Right lobe of liver (tissue), 6 donors: ENCODE results near the gene TBC1D5. TPM values are rescaled to one million over a fixed set of nuclear protein-coding genes. Genes with fewer than 3 reads are reported as not detected.

Experiments
- ATAC-seq, 4 donors: fragments of 200-7000 bp; cut with Tn5 transposase; one replicate each; pipeline ENCODE4 v1.9.1; 2020; ENCODE audit warnings: mild to moderate bottlenecking in 4 of 4, moderate library complexity in 4 of 4
- DNase-seq, 3 donors: peaks; one replicate each; pipeline ENCODE4 v3.0.0-alpha.2; 2020
- H3K27ac ChIP-seq, 3 donors: fragments of 200-600 bp; one replicate each; pipeline ENCODE4 v1.8.0; 2022
- H3K27me3 ChIP-seq, 2 donors: fragments of 200-600 bp; one replicate each; pipeline ENCODE4 v1.8.0; 2022
- H3K36me3 ChIP-seq, 4 donors: fragments of 200-600 bp; sonication (generic) in 1 of 4; one replicate each; pipeline versions ENCODE4 v1.5.1 to v1.8.0; 2017 to 2022; ENCODE audit warnings: control low read depth in 1 of 4
- H3K4me1 ChIP-seq, 4 donors: fragments of 200-600 bp; sonication (generic) in 1 of 4; one replicate each; pipeline versions ENCODE4 v1.5.1 to v1.8.0; 2017 to 2022; ENCODE audit warnings: control low read depth in 1 of 4
- H3K4me3 ChIP-seq, 3 donors: fragments of 200-600 bp; one replicate each; pipeline ENCODE4 v1.8.0; 2022
- H3K9me3 ChIP-seq, 4 donors: fragments of 200-600 bp; sonication (generic) in 1 of 4; one replicate each; pipeline versions ENCODE4 v1.5.1 to v1.8.0; 2017 to 2022; ENCODE audit warnings: control low read depth in 1 of 4
- POLR2A ChIP-seq: fragments of 450-650 bp; IDR thresholded peaks from one replicate; pipeline ENCODE4 v1.6.1; 2017; ENCODE audit warnings: antibody characterized with exemption, mild to moderate bottlenecking
- WGBS: methylation state at CpG from one replicate; pipeline ENCODE4 v1.1.6; 2018; ENCODE audit warnings: low coverage, low lambda C conversion rate; ENCODE audit not compliant: insufficient coverage; ENCODE audit errors: missing lambda C conversion rate; 5-methylcytosine and 5-hydroxymethylcytosine counted together
- intact Hi-C, 2 donors: fragments of 100-400 bp; cut with DNase I; formaldehyde crosslinking; loops; one replicate each; pipeline versions ENCODE4 v1.11.2 to v1.14.1; 2022
- total RNA-seq, 6 experiments: library from RNA; depleted of rRNA in 2 of 6; stranded (reverse); fragments of >200 nt in 2 of 6; fragmentation: NEBNext Ultra II Directional in 3 of 6; extraction: Animal tissue kit (Norgen Biotek cat#: 25700) in 3 of 6; gene quantifications; one replicate each; pipeline versions ENCODE4 v1.1.0 to v1.2.4, GENCODE V29; 2016 to 2023
- TF ChIP-seq, protein P1 (sequence below), 4 donors: fragments of 200-600 bp in 3 of 4; fragments of 450-650 bp in 1 of 4; IDR thresholded peaks; one replicate each; pipeline versions ENCODE4 v1.5.1 to v1.8.0; 2016 to 2022; ENCODE audit warnings: antibody characterized with exemption in 4 of 4, mild to moderate bottlenecking in 2 of 4
- donor health status: DM: no; HTN: yes; CAD: no.
- donor health status: DM: no; HTN: no; CAD: no.
- donor health status: DM: no; HTN: no; CAD: no.
- donor health status: DM: no; HTN: yes; CAD: no.
- donor health status: DM: no; HTN: yes; CAD: no.

The TBC1D5 gene
- total RNA-seq, 6 experiments from 2014 or later: 21.5 to 33.4 (median 27.7) TPM

- no peak for TF ChIP-seq POLR2A
- TF ChIP-seq, protein P1, sequence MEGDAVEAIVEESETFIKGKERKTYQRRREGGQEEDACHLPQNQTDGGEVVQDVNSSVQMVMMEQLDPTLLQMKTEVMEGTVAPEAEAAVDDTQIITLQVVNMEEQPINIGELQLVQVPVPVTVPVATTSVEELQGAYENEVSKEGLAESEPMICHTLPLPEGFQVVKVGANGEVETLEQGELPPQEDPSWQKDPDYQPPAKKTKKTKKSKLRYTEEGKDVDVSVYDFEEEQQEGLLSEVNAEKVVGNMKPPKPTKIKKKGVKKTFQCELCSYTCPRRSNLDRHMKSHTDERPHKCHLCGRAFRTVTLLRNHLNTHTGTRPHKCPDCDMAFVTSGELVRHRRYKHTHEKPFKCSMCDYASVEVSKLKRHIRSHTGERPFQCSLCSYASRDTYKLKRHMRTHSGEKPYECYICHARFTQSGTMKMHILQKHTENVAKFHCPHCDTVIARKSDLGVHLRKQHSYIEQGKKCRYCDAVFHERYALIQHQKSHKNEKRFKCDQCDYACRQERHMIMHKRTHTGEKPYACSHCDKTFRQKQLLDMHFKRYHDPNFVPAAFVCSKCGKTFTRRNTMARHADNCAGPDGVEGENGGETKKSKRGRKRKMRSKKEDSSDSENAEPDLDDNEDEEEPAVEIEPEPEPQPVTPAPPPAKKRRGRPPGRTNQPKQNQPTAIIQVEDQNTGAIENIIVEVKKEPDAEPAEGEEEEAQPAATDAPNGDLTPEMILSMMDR (IDR thresholded peaks at IDR 0.05): peak in 2 of 4 donors; percentile 19 to 40
- Histone ChIP-seq H3K27me3 (no peaks in the 10 kb centered on the region), H3K27ac (no peak overlapping the region), H3K36me3 (no peaks in the 10 kb centered on the region), H3K4me1 (no peaks in the 10 kb centered on the region), H3K9me3 (no peaks in the 10 kb centered on the region), H3K4me3 (no peak overlapping the region)
- peak in 2 of 4 donors; percentile 47 to 62 for ATAC-seq
- WGBS: 75% methylated on average over 1 of the region's 1 CpG
- intact Hi-C loops: no loop called here
- DNase-seq: no peak
These were observed 55.8 kb downstream of the TBC1D5 start for GRCh38 chr3:17686613-17687012.

DNA sequence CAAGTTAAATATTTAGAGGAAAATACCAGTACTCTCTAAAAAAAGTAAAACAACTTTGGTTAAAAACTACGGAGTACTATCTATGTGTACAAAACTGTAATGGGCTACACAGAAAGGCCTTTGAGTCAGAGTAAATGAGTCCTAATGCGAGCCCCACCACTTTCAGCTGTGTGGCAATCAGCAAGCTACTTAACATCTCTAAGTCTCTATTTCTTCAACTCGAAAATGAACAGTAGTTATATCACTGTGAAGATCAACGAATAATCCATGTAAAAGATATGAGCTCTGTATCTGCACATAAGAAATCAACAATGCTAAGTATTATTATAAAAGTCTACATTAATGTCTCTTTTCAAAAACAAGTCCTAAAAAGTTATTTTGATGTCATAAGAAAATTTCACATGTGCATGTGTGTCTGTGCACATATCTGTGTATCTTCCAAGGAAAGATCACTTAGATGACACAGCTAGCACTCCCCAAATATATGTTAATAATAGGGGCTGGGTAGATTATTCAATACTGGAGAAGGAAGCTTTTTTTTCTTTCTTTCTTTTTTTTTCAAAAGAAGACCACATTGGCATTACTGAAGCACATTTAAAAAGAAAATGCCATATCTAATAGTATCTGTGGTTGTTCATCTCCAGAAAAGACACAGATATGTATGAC lies 58.8 kb downstream of the TBC1D5 start:
- intact Hi-C loops: no loop called here
- TF ChIP-seq, protein P1 (IDR thresholded peaks at IDR 0.05): no peak
- TF ChIP-seq POLR2A: no peak
- DNase-seq: no peak
- no peaks in the 10 kb centered on the region for H3K27me3 ChIP-seq
- H3K4me1 ChIP-seq: no peaks in the 10 kb centered on the region
- no peaks in the 10 kb centered on the region for H3K9me3 ChIP-seq
- no peak overlapping the region for H3K27ac ChIP-seq
- H3K4me3 ChIP-seq: no peak overlapping the region
- no peaks in the 10 kb centered on the region for H3K36me3 ChIP-seq
- no peak for ATAC-seq
- WGBS: 87% methylated on average over 3 of the region's 4 CpGs

- DNase-seq: no peak
- intact Hi-C loops: no loop called here
- Histone ChIP-seq H3K9me3 (no peaks in the 10 kb centered on the region), H3K36me3 (no peaks in the 10 kb centered on the region), H3K27ac (no peak overlapping the region), H3K27me3 (no peaks in the 10 kb centered on the region), H3K4me1 (no peaks in the 10 kb centered on the region), H3K4me3 (no peak overlapping the region)
- TF ChIP-seq, protein P1 (IDR thresholded peaks at IDR 0.05): no peak
- no peak for ATAC-seq
These were observed 61.9 kb downstream of the TBC1D5 start for GRCh38 chr3:17680530-17680929.

DNA sequence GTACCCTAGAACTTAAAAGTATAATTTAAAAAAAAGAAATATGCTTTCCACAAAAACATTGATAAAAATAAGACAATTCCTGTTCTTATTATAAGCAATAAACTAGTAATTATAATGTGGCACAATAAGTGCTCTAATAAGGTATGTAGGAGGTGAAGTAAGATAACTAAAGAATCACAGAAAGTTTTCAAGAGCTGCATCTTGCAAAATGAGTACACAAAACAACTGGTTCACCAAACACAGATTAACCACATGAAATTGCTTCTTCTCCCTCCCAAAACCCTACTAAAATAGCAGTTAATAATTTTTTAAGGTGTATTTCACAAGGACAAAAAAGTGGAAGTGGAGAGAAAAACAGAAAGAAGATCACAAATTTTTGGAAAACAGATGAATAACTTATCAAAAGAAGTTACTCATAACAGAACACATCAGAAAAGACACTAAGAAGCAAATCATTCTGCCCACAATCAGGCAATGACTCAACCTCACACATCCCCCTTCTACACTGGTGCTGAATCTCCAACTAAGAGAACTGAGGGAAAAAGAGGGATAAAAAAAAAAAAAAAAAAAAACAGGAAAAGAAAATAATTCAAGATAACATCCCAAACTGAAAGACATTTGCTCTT lies 64.2 kb downstream of the TBC1D5 start:
- ATAC-seq (no peak), DNase-seq (no peak)
- Histone ChIP-seq H3K36me3 (no peaks in the 10 kb centered on the region), H3K27me3 (no peaks in the 10 kb centered on the region), H3K4me1 (no peaks in the 10 kb centered on the region), H3K27ac (no peak overlapping the region), H3K4me3 (no peak overlapping the region), H3K9me3 (no peaks in the 10 kb centered on the region)
- TF ChIP-seq POLR2A: no peak
- TF ChIP-seq, protein P1 (IDR thresholded peaks at IDR 0.05): no peak
- intact Hi-C loops: no loop called here
